ENCODE results near the gene PRRG2.

Gene PRRG2

DNA sequence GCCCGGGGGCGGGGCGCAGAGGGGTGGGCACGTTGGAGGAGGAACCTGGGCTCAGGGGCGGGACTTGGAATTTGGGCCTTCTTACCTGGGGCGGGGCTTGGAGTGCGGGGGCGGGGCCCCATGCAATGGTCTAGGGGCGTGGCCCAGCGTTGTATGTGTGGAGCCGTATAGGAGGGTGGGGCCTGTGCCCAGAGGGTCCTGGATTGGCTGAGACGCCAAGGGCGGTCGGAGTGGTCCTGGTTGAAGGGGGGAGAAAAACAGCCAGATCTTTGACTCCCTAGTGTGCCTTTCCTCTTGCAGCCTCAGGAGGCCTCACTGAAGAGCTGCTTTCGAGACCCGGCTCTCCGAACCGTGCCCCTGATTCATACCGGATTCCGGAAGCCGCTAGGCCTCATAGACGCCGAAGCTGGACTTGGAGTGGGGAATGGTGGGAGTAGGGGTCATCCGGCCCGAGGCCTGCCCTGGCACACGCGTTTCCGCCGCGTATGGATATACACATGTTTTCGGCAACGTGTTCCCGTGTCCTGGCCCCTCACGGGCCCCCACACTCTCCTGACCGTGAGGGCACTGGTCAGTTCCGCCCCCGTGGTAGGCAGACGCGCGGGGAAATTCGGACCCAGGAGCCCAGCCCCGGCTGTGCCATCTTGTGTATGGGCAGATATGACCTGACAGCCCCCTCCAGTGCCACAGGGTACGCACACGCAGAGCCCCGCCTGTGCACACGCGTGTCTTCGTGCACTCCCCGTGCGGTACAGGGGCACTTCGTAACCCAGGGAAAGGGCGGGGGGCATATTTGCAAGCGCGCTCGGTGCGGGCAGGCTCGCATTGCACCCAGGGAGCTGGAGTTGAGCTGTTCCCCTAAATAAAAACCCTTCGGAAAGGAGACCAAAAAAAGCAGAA is 9.2 kb downstream of the PRRG2 start:
- Histone ChIP-seq H3K4me1 (ENCODE audit: control insufficient read depth, insufficient read depth, low read length) (peaks cover 11% of the 10 kb centered on the region; the same call in 1 of the 2 replicates), H3K9me3 (ENCODE audit: control insufficient read depth, insufficient read depth, low read depth, low read length) (no peaks in the 10 kb centered on the region), H3K27ac (ENCODE audit: low read depth, low read length) (peak overlapping the region; percentile 78; the same call in 1 of the 2 replicates), H3K4me3 (ENCODE audit: low read depth, low read length) (peak overlapping the region; percentile 73), H3K9ac (ENCODE audit: low read length) (peak overlapping the region; percentile 85), H3K36me3 (ENCODE audit: control insufficient read depth, insufficient read depth, low read length) (peaks cover 14% of the 10 kb centered on the region), H3K27me3 (ENCODE audit: control insufficient read depth, insufficient read depth, low read length) (no peaks in the 10 kb centered on the region)

DNA sequence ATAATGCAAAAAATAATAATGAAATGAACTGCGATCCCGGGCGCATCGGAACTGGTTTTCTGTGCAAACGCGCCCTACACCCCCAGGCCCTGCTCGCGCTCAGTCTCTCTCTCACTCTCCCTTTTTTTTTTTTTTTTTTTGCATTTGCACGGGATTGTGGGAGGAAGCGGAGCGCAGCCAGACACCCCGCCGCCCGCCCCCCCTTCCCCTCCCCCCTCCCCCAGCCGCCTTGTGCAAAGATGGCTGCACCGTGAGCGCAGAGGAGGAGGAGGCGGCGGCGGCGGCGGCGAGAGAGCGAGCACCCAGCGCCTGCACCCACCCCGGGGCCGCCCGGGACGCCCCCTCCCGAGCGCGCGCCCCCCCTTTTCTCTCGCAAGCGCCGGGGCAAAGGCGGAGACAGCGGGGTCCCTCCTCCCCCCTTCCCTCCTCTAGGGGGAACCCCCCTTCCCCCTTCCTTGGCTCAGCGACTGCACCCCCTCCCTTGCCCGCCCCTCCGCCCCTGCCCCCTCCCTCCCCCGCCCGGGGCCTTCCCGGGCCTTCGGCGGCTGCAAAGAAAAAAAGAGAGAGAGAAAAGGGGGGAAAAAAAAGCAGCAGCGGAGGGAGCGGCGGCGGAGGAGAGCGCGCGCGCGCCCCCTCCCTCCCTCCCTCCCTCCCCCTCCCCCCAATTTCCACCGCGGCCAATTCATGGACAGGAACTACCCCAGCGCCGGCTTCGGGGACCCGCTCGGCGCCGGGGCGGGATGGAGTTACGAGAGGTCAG is 10.0 kb downstream of the PRRG2 start, which contains the start of gene PRR12:
Gene PRR12, plus strand, starts transcription at position 212 of the 760 bp plus-strand sequence. Its CDS starts 473 bp downstream, at position 685.
- Histone ChIP-seq H3K9ac (ENCODE audit: low read length) (peak within 1 kb of the TSS; percentile 85), H3K36me3 (ENCODE audit: control insufficient read depth, insufficient read depth, low read length) (peaks cover 20% of the 10 kb centered on the region), H3K27ac (ENCODE audit: low read depth, low read length) (peak within 1 kb of the TSS; percentile 84; the same call in 1 of the 2 replicates), H3K4me3 (ENCODE audit: low read depth, low read length) (peak within 1 kb of the TSS; percentile 77), H3K27me3 (ENCODE audit: control insufficient read depth, insufficient read depth, low read length) (no peaks in the 10 kb centered on the region), H3K4me1 (ENCODE audit: control insufficient read depth, insufficient read depth, low read length) (peaks cover 10% of the 10 kb centered on the region; the same call in 1 of the 2 replicates), H3K9me3 (ENCODE audit: control insufficient read depth, insufficient read depth, low read depth, low read length) (no peaks in the 10 kb centered on the region)

DNA sequence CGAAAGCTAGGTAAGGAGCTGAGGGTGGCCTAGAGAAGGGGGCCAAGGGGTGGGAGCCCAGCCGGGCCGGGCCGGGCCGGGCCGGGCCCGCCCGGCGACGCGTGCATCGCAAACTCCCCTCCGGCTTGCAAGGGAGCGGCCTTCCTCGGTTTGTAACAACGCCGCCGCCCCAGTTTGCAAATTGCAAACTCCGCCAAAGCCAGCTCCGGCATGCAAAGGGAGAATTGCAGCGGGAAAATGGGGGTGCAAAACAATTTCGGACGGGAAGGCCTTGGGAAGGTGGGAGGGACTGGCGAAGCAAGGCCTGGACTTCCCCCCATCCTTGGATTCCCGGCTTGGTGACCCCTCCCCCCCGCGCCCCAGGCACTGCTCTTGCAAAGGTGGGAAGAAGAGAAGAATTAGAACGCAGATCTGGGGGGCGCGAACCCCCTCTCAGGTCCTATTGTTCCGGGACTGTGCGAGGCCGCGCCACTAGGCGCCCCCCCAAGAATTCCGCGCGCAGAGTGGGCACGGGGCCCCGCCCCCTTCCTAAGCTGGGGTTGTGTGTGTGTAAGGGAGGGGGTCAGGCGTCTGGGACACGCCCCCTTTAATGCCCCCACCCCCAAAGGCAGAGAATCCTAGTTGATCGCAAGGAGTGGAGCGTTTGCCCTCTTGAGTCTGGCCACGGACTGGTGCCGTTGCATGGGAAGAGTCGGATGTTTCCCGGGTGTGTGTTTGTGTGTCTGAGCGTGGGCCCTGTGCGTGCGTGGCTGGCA is 10.8 kb downstream of the PRRG2 start:
- Histone ChIP-seq H3K36me3 (ENCODE audit: control insufficient read depth, insufficient read depth, low read length) (peaks cover 27% of the 10 kb centered on the region), H3K27ac (ENCODE audit: low read depth, low read length) (peak overlapping the region; percentile 84; the same call in 1 of the 2 replicates), H3K9me3 (ENCODE audit: control insufficient read depth, insufficient read depth, low read depth, low read length) (no peaks in the 10 kb centered on the region), H3K4me1 (ENCODE audit: control insufficient read depth, insufficient read depth, low read length) (peaks cover 10% of the 10 kb centered on the region; the same call in 1 of the 2 replicates), H3K27me3 (ENCODE audit: control insufficient read depth, insufficient read depth, low read length) (no peaks in the 10 kb centered on the region), H3K9ac (ENCODE audit: low read length) (peak overlapping the region; percentile 82), H3K4me3 (ENCODE audit: low read depth, low read length) (peak overlapping the region; percentile 77)

DNA sequence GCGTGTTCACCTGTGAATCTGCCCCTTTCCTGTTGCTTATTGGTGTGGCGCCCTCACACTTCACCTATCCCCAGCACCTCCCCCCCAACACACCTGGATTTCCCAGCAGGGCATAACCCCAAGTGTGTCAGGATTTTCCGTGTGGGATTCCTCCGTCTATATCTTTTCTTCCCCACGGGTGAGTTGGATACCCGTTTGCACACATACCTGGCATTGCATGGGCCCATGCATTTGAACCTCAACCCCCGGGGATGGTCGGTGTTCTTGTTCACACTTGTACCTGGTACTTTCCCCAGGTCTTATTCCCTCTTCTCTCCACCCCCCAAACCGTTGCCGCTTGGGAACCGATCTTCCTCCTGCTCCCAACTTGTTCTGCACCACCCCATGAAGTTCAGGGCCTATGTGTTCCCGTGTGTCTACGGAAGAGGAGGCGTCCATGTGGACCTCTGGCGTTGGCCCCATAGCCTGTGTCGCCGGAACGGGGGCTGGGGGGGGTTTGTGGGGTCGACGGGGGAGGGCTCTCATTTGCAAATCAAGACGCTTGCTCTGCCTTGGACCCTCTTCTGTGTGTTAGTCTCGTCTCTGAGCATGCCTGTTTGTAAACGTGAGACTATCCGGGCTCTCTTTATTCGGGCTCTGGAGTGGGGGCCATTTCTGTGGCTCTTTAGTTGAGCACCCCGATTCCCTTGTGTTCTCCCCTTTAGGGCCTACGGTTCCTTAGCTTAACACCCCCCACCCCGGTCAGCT is 11.5 kb downstream of the PRRG2 start:
- H3K9ac ChIP-seq (ENCODE audit: low read length): peak overlapping the region; percentile 82
- H3K4me1 ChIP-seq (ENCODE audit: control insufficient read depth, insufficient read depth, low read length): peaks cover 10% of the 10 kb centered on the region; the same call in 1 of the 2 replicates
- H3K27me3 ChIP-seq (ENCODE audit: control insufficient read depth, insufficient read depth, low read length): no peaks in the 10 kb centered on the region
- 0 out of 2 replicates have a peak overlapping the region, but pooled peaks have one; percentile 84 for H3K27ac ChIP-seq (ENCODE audit: low read depth, low read length)
- peak overlapping the region; percentile 77 for H3K4me3 ChIP-seq (ENCODE audit: low read depth, low read length)
- H3K36me3 ChIP-seq (ENCODE audit: control insufficient read depth, insufficient read depth, low read length): peaks cover 34% of the 10 kb centered on the region
- no peaks in the 10 kb centered on the region for H3K9me3 ChIP-seq (ENCODE audit: control insufficient read depth, insufficient read depth, low read depth, low read length)

DNA sequence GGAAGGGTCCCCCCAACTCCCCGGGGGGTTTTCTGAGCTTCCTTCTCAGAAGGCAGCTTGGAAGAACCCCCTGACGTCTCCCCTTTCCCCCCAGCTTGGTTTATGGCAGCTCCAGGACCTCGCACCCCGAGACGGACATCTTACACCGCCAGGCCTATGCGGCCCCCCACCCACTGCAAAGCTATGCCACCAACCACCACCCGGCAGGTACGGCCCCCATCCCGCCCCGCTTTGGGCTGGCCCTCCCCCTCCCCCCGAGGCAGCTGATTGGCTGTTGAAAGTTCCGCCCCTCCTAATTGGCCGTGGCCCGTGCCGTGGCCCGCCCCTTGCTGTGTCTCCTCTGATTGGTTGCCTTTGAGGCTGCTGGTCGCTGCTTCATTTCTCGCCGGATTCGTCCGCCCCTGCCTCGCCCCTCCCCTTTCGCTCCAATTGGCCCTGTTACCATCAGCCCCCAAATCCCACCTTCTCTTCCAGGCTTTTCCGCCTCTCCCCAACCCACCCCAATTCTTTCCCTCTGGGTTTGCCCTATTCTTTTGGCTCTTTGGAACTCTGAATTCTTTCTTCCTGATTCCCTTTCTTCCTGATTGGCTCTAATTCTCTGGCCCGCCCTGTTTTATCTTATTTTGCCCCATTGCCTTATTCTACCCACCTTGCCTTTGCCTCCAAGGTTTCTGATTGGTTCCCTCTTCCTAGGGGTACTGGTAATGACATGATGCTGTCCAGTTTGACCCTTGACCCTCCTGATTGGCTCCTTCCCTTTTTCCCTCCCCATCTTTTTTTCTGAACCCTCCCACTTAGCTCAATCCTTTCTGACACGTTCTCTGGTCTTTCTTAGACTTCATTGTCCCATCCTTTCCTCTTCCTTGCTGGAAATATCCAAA is 12.4 kb downstream of the PRRG2 start:
- peaks cover 40% of the 10 kb centered on the region for H3K36me3 ChIP-seq (ENCODE audit: control insufficient read depth, insufficient read depth, low read length)
- no peaks in the 10 kb centered on the region for H3K27me3 ChIP-seq (ENCODE audit: control insufficient read depth, insufficient read depth, low read length)

DNA sequence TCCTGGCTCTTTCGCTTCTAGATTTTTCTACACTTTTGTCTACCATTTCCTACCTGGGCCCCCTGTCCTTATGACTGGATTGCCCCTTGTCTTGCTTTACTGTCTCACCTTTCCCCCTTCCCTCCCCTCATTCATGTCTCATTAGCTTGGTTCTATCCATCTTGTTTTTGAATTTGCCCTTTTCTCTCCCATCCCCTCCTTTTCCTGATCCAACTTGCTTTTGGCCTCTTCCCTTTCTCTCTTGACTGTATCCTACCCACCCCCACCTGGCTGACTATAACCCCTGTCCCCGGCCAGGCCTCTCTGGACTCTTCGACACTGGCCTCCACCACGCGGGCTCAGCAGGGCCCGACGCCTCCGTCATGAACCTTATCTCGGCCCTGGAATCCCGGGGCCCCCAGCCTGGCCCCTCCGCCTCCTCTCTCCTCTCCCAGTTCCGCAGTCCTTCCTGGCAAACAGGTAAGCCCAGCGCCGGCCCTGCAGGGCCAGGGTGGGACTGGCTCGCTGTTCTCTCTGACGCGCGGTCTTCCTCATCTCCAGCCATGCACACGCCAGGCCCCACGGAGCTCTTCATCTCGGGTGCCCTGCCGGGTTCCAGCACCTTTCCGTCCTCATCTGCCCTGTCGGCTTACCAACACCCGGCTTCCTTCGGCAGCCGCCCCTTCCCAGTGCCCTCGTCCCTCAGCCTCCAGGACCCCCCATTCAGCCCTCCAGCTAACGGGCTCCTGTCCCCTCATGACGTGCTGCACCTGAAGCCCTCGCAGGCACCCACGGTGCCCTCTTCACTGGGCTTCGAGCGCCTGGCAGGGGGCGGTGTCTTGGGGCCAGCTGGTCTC is 13.3 kb downstream of the PRRG2 start:
- Histone ChIP-seq H3K4me1 (ENCODE audit: control insufficient read depth, insufficient read depth, low read length) (peaks cover 10% of the 10 kb centered on the region; the same call in 1 of the 2 replicates), H3K27me3 (ENCODE audit: control insufficient read depth, insufficient read depth, low read length) (no peaks in the 10 kb centered on the region), H3K27ac (ENCODE audit: low read depth, low read length) (no peak overlapping the region), H3K36me3 (ENCODE audit: control insufficient read depth, insufficient read depth, low read length) (peaks cover 49% of the 10 kb centered on the region), H3K4me3 (ENCODE audit: low read depth, low read length) (peak overlapping the region; percentile 27; the same call in 1 of the 2 replicates), H3K9me3 (ENCODE audit: control insufficient read depth, insufficient read depth, low read depth, low read length) (no peaks in the 10 kb centered on the region), H3K9ac (ENCODE audit: low read length) (no peak overlapping the region)

More for the DNA sequence above, 12.4 kb downstream of the PRRG2 start:
- H3K27ac ChIP-seq (ENCODE audit: low read depth, low read length): no peak overlapping the region
- no peaks in the 10 kb centered on the region for H3K9me3 ChIP-seq (ENCODE audit: control insufficient read depth, insufficient read depth, low read depth, low read length)
- peak overlapping the region; percentile 77 for H3K4me3 ChIP-seq (ENCODE audit: low read depth, low read length)
- H3K4me1 ChIP-seq (ENCODE audit: control insufficient read depth, insufficient read depth, low read length): peaks cover 10% of the 10 kb centered on the region; the same call in 1 of the 2 replicates
- H3K9ac ChIP-seq (ENCODE audit: low read length): peak overlapping the region; percentile 48

DNA sequence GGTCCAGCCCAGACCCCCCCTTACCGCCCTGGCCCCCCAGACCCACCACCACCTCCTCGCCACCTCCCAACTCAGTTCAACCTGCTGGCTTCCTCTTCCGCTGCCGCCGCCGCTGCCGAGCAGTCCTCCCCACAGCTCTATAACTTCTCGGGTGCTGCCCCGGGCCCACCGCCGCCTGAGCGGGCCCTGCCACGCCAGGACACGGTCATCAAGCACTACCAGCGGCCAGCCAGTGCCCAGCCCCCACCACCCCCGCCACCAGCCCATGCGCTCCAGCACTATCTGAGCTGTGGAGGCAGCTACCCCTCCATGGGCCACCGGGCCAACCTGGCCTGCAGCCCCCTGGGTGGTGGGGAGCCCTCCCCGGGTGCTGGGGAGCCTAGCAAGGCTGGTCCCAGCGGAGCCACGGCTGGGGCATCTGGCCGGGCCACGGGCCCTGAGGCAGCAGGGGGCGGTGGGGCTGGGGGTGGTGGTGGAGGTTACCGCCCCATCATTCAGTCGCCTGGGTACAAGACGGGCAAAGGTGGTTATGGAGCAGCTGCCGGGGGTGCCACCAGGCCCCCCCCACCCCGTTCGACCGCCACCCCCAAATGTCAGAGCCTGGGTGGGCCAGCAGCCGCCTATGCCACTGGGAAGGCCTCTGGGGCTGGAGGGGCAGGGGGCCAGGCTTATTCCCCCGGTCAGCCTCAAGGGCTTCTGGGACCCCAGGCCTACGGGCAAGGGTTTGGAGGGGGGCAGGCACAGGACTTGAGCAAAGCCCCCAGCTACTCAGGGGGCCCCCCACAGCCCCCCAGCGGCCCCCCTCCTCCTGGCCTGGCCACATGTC is 14.1 kb downstream of the PRRG2 start:
- Histone ChIP-seq H3K36me3 (ENCODE audit: control insufficient read depth, insufficient read depth, low read length) (peaks cover 58% of the 10 kb centered on the region), H3K27ac (ENCODE audit: low read depth, low read length) (no peak overlapping the region), H3K9ac (ENCODE audit: low read length) (no peak overlapping the region), H3K27me3 (ENCODE audit: control insufficient read depth, insufficient read depth, low read length) (no peaks in the 10 kb centered on the region), H3K9me3 (ENCODE audit: control insufficient read depth, insufficient read depth, low read depth, low read length) (no peaks in the 10 kb centered on the region), H3K4me1 (ENCODE audit: control insufficient read depth, insufficient read depth, low read length) (peaks cover 7% of the 10 kb centered on the region; the same call in 1 of the 2 replicates), H3K4me3 (ENCODE audit: low read depth, low read length) (no peak overlapping the region)

DNA sequence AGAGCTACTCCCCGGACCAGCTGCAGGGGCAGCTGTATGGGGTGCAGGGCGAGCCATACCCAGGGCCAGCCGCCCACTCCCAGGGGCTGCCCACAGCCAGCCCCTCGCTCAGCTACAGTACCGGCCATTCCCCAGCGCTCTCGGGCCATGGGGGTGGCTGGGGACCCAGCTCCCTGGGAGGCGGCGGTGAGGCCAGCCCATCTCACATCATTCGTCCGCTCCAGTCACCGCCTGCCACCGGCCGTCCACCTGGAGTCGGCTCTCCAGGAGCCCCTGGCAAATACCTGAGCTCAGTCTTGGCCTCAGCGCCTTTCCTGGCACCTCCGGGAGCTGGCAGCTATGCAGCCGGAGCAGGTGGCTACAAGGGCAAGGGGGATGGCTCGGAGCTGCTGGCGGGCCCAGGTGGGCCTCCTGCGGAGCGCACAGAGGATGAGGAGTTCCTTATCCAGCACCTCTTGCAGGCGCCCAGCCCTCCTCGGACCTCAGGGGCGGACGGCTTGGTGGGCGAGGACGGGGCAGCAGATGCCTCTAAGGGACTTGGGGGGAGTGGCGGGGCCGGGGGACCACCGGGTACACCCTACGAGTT is 14.8 kb downstream of the PRRG2 start:
- Histone ChIP-seq H3K4me1 (ENCODE audit: control insufficient read depth, insufficient read depth, low read length) (peaks cover 7% of the 10 kb centered on the region; the same call in 1 of the 2 replicates), H3K9ac (ENCODE audit: low read length) (no peak overlapping the region), H3K27ac (ENCODE audit: low read depth, low read length) (no peak overlapping the region), H3K36me3 (ENCODE audit: control insufficient read depth, insufficient read depth, low read length) (peaks cover 64% of the 10 kb centered on the region), H3K4me3 (ENCODE audit: low read depth, low read length) (no peak overlapping the region), H3K9me3 (ENCODE audit: control insufficient read depth, insufficient read depth, low read depth, low read length) (no peaks in the 10 kb centered on the region), H3K27me3 (ENCODE audit: control insufficient read depth, insufficient read depth, low read length) (no peaks in the 10 kb centered on the region)
